Activated naive CD8-positive, alpha-beta T cell treated with anti-CD3 and anti-CD28 coated beads for 36 hours (primary cell): ENCODE measurements around the gene POLA1. TPM values are rescaled to one million over a fixed set of nuclear protein-coding genes. Genes with fewer than 3 reads are reported as not detected.
"Not testable (repeated sequence)": the region's sequence is repeated elsewhere in the genome, so short reads cannot be mapped to it uniquely, and the experiment has no call there.

Source experiments
- DNase-seq: peaks from one replicate; pipeline ENCODE4 v3.0.0; 2021
- H3K27ac Mint-ChIP-seq: one replicate; pipeline ENCODE4 v1.8.0; 2022; ENCODE audit warnings: mild to moderate bottlenecking, moderate library complexity, mixed read lengths
- H3K27me3 Mint-ChIP-seq: one replicate; pipeline ENCODE4 v1.8.0; 2022; ENCODE audit warnings: mild to moderate bottlenecking, mixed read lengths
- H3K36me3 Mint-ChIP-seq: one replicate; pipeline ENCODE4 v1.8.0; 2021; ENCODE audit warnings: mild to moderate bottlenecking, mixed read lengths
- H3K4me1 Mint-ChIP-seq: one replicate; pipeline ENCODE4 v1.8.0; 2021; ENCODE audit warnings: mixed read lengths
- H3K4me3 Mint-ChIP-seq: one replicate; pipeline ENCODE4 v1.8.0; 2022; ENCODE audit warnings: mild to moderate bottlenecking, moderate library complexity, mixed read lengths
- H3K9me3 Mint-ChIP-seq: one replicate; pipeline ENCODE4 v1.8.0; 2022; ENCODE audit warnings: mixed read lengths
- total RNA-seq, 2 experiments: library from RNA; stranded (reverse); gene quantifications; one replicate each; pipeline ENCODE4 v1.2.3, GENCODE V29; 2021

Gene POLA1
- 10 to 100 TPM; 48.3 to 48.4 TPM for total RNA-seq

DNA sequence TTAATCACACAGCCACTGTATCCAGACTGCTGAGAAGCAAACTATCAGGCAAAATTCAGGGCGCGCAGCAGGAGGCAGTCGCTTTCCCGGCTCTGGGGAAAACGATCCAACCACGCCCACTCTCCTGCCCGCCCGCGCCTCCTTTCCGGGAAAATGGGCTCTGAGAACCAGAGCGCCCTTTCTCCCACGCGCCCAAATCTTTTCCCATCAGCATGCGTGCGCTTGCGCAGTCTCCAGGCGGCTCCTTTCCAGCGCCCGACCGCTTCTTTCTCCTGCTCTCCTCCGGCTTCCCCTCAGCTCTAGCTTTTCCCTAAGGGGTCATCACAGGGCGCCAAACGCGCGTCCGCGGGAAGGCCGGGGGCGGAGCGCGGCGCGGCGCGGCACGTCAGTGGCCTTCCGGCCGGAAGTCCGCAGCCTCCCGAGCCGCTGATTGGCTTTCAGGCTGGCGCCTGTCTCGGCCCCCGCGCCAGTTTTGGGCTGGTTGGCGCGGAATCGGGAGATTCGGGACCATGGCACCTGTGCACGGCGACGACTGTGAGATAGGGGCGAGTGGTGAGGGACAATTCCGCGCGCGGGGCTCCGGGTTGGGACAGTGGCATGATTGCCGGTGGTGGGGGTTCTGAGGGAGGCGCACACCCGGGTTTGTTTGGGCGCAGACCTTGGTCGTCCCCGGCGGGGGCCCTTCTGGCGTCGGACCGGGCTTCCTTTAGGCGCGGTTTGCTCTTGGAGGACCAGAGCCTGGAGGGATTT lies at the start of gene POLA1:
Gene POLA1 (plus strand): TSS at position 466 of the 750 bp plus-strand sequence. CDS start 44 bp downstream, at position 510.
- Mint-ChIP-seq H3K27me3 (no peaks in the 10 kb centered on the region), H3K9me3 (no peaks in the 10 kb centered on the region), H3K4me1 (peaks cover 16% of the 10 kb centered on the region), H3K4me3 (peak within 1 kb of the TSS; percentile 86), H3K36me3 (peaks cover 20% of the 10 kb centered on the region), H3K27ac (peak within 1 kb of the TSS; percentile 91)
- DNase-seq: peak; percentile 87

GRCh38 chrX:24646006-24646405 lies 47.7 kb upstream of the POLA1 start:
- Mint-ChIP-seq H3K27me3 (peaks cover 21% of the 10 kb centered on the region), H3K36me3 (no peaks in the 10 kb centered on the region), H3K4me1 (peaks cover 13% of the 10 kb centered on the region), H3K4me3 (peak overlapping the region; percentile 18), H3K27ac (no peak overlapping the region), H3K9me3 (no peaks in the 10 kb centered on the region)
- DNase-seq: no peak

DNA sequence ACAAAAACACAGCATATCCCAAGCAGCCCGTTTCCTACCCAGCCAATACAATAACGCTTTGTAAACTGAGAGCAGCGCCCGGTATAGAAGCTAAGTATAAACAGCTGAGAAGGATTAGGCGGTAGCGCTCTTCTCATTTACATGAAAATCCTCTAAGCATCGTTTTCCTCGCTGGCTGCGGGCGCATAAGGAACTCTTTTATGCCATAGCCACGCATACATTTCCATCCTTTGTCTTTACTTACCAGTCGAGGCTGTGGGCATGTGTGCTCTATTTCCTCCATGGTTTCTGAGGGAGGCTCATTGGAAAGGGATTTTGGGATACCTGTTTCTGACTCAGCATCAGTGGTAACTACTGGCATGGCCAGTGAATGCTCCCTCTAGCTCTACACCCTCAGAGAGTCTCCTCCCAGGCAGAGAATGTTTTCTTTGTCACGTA lies 47.0 kb upstream of the POLA1 start:
- Mint-ChIP-seq H3K36me3 (no peaks in the 10 kb centered on the region), H3K27ac (no peak overlapping the region), H3K9me3 (no peaks in the 10 kb centered on the region)

GRCh38 chrX:24647257-24648058 lies 46.3 kb upstream of the POLA1 start, which contains the start of gene PCYT1B:
PCYT1B (minus strand) TSS chrX:24647347; CDS start chrX:24647105, 242 bp downstream.
- no peaks in the 10 kb centered on the region for H3K9me3 Mint-ChIP-seq
- H3K27me3 Mint-ChIP-seq: peaks cover 21% of the 10 kb centered on the region
- peak within 1 kb of the TSS; percentile 76 for H3K4me3 Mint-ChIP-seq
- peak; percentile 69 for DNase-seq
- no peaks in the 10 kb centered on the region for H3K36me3 Mint-ChIP-seq
- no peak within 1 kb of the TSS for H3K27ac Mint-ChIP-seq
- peaks cover 13% of the 10 kb centered on the region for H3K4me1 Mint-ChIP-seq

More for the DNA sequence above, 47.0 kb upstream of the POLA1 start:
- no peak for DNase-seq
- Mint-ChIP-seq H3K27me3 (peaks cover 21% of the 10 kb centered on the region), H3K4me3 (peak overlapping the region; percentile 76), H3K4me1 (peaks cover 13% of the 10 kb centered on the region)

- no peaks in the 10 kb centered on the region for H3K36me3 Mint-ChIP-seq
- peaks cover 13% of the 10 kb centered on the region for H3K4me1 Mint-ChIP-seq
- peaks cover 24% of the 10 kb centered on the region for H3K27me3 Mint-ChIP-seq
- no peaks in the 10 kb centered on the region for H3K9me3 Mint-ChIP-seq
- H3K27ac Mint-ChIP-seq: no peak overlapping the region
- no peak overlapping the region for H3K4me3 Mint-ChIP-seq
- DNase-seq: no peak
Observed at GRCh38 chrX:24648495-24648894, 45.2 kb upstream of the POLA1 start.

DNA sequence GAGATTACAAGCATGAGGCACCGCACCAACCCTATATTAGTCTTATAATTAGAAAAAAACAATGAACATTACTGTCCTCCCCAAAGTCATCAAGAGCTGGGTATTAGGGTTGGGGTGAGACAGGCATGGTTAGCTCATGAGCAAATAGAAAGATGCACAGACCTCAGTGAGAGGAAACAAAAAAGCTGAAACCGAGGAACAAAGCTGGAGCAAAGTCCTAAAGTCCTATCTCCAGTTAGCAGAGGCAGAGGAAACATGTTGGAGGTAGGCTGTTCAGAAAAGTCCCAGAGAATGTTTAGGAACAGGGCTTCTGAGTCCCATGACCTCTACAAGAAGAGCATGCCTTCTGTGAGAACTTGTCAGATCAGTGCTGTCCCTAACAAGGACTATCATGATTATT lies 41.9 kb upstream of the POLA1 start:
- Mint-ChIP-seq H3K27me3 (peaks cover 20% of the 10 kb centered on the region), H3K4me3 (no peak overlapping the region), H3K9me3 (no peaks in the 10 kb centered on the region), H3K36me3 (no peaks in the 10 kb centered on the region), H3K27ac (no peak overlapping the region), H3K4me1 (peaks cover 10% of the 10 kb centered on the region)
- no peak for DNase-seq

DNA sequence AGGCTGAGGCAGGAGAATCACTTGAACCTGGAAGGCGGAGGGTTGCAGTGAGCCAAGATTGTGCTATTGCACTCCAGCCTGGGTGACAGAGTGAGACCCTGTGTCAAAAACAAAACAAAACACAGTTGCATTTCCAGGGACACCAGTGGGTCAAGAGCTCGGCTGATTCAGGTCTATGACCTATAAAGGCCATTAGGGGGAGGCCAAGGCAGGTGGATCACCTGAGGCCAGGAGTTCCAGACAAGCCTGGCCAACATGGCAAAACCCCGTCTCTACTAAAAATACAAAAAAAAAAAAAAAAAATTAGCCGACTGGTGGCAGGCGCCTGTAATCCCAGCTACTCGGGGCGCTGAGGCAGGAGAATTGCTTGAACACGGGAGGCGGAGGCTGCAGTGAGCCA lies 38.0 kb upstream of the POLA1 start:
- H3K36me3 Mint-ChIP-seq, H3K4me1 Mint-ChIP-seq, H3K4me3 Mint-ChIP-seq, DNase-seq, H3K27ac Mint-ChIP-seq, H3K27me3 Mint-ChIP-seq, H3K9me3 Mint-ChIP-seq: not testable (repeated sequence)

DNA sequence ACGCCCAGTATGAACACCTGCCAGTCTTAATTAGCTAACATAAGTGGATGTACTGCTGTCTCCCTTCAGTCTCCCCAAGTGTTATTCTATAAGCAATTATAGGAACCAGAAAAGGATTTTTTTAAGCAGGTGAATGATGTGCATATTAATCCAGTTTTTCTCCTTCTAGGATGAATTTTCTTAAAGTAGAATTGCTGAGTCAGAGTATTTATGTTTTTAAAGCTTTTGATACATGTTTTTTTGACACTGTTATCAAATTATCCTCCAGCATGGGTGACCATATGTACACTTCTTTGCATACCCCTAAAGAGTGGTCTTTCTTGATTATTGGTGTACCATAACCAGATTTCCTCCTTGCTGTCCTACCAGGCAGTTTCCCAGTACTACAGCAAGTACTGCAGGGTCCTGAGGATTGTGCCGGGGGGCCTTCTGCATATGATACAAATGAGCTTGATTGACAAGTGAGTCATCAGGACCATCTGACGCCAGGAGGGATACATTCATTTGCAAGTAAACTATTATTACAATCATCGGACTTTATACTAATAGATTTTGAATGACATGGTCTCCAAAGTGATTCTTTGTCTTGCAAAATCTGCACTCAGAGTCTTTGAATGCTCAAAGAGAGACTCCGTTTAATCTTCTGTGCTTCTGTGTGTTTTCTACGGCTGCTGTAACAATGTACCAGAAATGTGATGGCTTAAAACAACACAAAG lies 35.9 kb upstream of the POLA1 start:
- no peaks in the 10 kb centered on the region for H3K36me3 Mint-ChIP-seq
- no peak overlapping the region for H3K4me3 Mint-ChIP-seq
- no peaks in the 10 kb centered on the region for H3K9me3 Mint-ChIP-seq
- H3K27me3 Mint-ChIP-seq: no peaks in the 10 kb centered on the region
- DNase-seq: no peak
- H3K4me1 Mint-ChIP-seq: no peaks in the 10 kb centered on the region
- H3K27ac Mint-ChIP-seq: no peak overlapping the region

GRCh38 chrX:24658421-24658820 lies 35.3 kb upstream of the POLA1 start:
- Mint-ChIP-seq H3K4me1 (no peaks in the 10 kb centered on the region), H3K27me3 (no peaks in the 10 kb centered on the region), H3K36me3 (no peaks in the 10 kb centered on the region), H3K9me3 (no peaks in the 10 kb centered on the region), H3K27ac (no peak overlapping the region), H3K4me3 (no peak overlapping the region)
- DNase-seq: no peak

- H3K27me3 Mint-ChIP-seq: no peaks in the 10 kb centered on the region
- H3K27ac Mint-ChIP-seq: no peak overlapping the region
- no peaks in the 10 kb centered on the region for H3K9me3 Mint-ChIP-seq
- no peaks in the 10 kb centered on the region for H3K4me1 Mint-ChIP-seq
- no peak overlapping the region for H3K4me3 Mint-ChIP-seq
- no peak for DNase-seq
- H3K36me3 Mint-ChIP-seq: no peaks in the 10 kb centered on the region
Observed at GRCh38 chrX:24659106-24659505, 34.6 kb upstream of the POLA1 start.

DNA sequence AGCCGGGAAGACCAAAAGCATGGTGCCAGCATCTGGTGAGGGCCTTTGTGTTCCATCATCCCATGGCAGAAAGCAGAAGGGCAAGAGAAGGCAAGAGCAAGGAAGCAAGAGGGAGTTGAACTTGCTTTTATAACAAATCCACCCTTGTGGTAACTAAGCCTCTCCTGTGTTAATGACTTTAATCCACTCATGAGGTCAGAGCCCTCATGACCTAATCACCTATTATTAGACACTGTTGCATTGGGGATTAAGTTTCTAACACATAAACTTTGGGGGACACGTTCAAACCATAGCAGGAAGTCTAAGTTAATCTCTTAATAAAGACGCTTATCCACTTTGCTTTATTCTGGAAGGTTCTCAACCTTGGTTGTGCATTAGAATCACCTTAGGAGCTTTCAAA lies 34.1 kb upstream of the POLA1 start:
- H3K4me3 Mint-ChIP-seq: no peak overlapping the region
- H3K4me1 Mint-ChIP-seq: no peaks in the 10 kb centered on the region
- H3K27me3 Mint-ChIP-seq: no peaks in the 10 kb centered on the region
- DNase-seq: no peak
- H3K9me3 Mint-ChIP-seq: no peaks in the 10 kb centered on the region
- H3K27ac Mint-ChIP-seq: no peak overlapping the region
- H3K36me3 Mint-ChIP-seq: no peaks in the 10 kb centered on the region

GRCh38 chrX:24661292-24661691 lies 32.4 kb upstream of the POLA1 start:
- Mint-ChIP-seq H3K27ac (no peak overlapping the region), H3K4me1 (no peaks in the 10 kb centered on the region), H3K36me3 (no peaks in the 10 kb centered on the region), H3K4me3 (no peak overlapping the region), H3K9me3 (no peaks in the 10 kb centered on the region), H3K27me3 (no peaks in the 10 kb centered on the region)
- DNase-seq: no peak

DNA sequence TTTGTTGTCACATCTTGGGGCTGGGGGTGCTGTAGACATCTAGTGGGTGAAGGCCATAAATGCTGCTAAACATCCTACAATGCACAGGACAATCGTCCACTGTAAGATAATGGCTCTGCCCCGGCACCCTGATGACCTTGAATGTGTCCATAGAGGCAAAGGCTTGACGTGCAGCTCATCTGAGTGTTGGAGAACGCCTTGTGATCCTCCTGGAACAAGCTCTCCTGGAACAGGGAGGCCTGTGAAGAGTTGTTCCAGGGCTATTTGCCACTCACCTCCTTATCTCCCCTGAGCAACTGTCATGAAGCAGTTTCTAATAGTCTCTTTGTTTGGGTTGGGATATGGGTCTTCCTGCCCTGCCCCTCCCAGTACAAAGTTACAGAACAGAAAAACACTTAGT lies 31.4 kb upstream of the POLA1 start:
- no peaks in the 10 kb centered on the region for H3K36me3 Mint-ChIP-seq
- DNase-seq: no peak
- H3K27ac Mint-ChIP-seq: no peak overlapping the region
- no peak overlapping the region for H3K4me3 Mint-ChIP-seq
- H3K9me3 Mint-ChIP-seq: no peaks in the 10 kb centered on the region
- no peaks in the 10 kb centered on the region for H3K27me3 Mint-ChIP-seq
- H3K4me1 Mint-ChIP-seq: no peaks in the 10 kb centered on the region

- no peaks in the 10 kb centered on the region for H3K4me1 Mint-ChIP-seq
- H3K4me3 Mint-ChIP-seq: no peak overlapping the region
- DNase-seq: no peak
- H3K9me3 Mint-ChIP-seq: no peaks in the 10 kb centered on the region
- peaks cover 4% of the 10 kb centered on the region for H3K27me3 Mint-ChIP-seq
- no peak overlapping the region for H3K27ac Mint-ChIP-seq
- H3K36me3 Mint-ChIP-seq: no peaks in the 10 kb centered on the region
Observed at GRCh38 chrX:24668111-24668510, 25.6 kb upstream of the POLA1 start.

DNA sequence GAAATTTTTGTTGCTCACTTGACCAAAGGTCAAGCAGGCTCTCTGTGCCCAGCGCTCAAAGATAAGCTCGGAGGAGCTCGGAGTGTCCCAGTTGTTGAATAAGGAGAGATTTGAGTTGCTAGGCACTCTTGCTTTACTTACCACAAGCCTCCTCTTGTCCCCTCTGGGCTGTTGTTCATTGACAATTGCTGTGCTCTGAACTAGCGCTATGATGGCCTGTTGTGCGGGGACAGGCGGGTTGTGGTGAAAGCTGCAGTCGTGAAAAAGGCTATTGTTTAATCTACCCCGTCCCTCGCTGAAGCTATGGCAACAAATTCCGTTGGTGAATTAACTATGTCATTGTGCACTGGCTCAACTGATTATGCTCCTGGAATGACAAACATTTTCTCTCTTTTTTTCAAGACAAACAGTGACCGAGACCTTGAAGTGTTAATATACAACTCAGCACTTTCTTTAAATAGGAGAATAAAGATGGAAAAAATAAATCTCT lies 21.0 kb upstream of the POLA1 start:
- H3K27ac Mint-ChIP-seq: no peak overlapping the region
- peaks cover 4% of the 10 kb centered on the region for H3K27me3 Mint-ChIP-seq
- no peak overlapping the region for H3K4me3 Mint-ChIP-seq
- H3K4me1 Mint-ChIP-seq: no peaks in the 10 kb centered on the region
- no peaks in the 10 kb centered on the region for H3K9me3 Mint-ChIP-seq
- H3K36me3 Mint-ChIP-seq: no peaks in the 10 kb centered on the region
- DNase-seq: no peak
